BJ (cell line): Measurements from ENCODE around the gene GABBR2. TPM values are rescaled to one million over a fixed set of nuclear protein-coding genes. Genes with fewer than 3 reads are reported as not detected.

Experiments
- CTCF ChIA-PET: fragments of 350-600 bp; formaldehyde crosslinking; extraction: SDS; loops from one replicate; lab custom pipeline; 2021; ENCODE audit warnings: antibody characterized with exemption, inconsistent platforms; lab: Yijun Ruan, JAX
- POLR2A ChIA-PET: fragments of 300-600 bp; sonication (Branson Sonifier 250); formaldehyde crosslinking; extraction: SDS; loops from one replicate; lab custom pipeline; 2021; ENCODE audit warnings: antibody characterized with exemption; lab: Charles Lee
- DNase-seq: peaks from one replicate; pipeline ENCODE4 v3.0.0-alpha.2; 2011; ENCODE audit warnings: low read depth
- H3K27me3 ChIP-seq: 2 replicates; pipeline ENCODE4 v1.6.0; 2011; ENCODE audit warnings: low read length; ENCODE audit not compliant: control insufficient read depth, insufficient read depth
- H3K36me3 ChIP-seq: 2 replicates; pipeline ENCODE4 v1.5.1; 2011; ENCODE audit warnings: low read length; ENCODE audit not compliant: control insufficient read depth, insufficient read depth
- H3K4me3 ChIP-seq: 2 replicates; pipeline ENCODE4 v1.5.1; 2011; ENCODE audit warnings: low read depth, mild to moderate bottlenecking, control low read depth, low read length
- CTCF ChIP-seq: IDR thresholded peaks from 2 replicates; pipeline ENCODE4 v1.5.1; 2011; ENCODE audit warnings: low read depth, mild to moderate bottlenecking, control low read depth, inconsistent platforms, low read length, moderate library complexity; ENCODE audit not compliant: insufficient read depth
- polyA plus RNA-seq: library from polyadenylated mRNA; depleted of rRNA; stranded (reverse); fragments of >200 nt; gene quantifications from 2 replicates; pipeline ENCODE4 v1.2.3, GENCODE V29; 2011

GABBR2 gene
- polyA plus RNA-seq, 1 experiment: 1.6 TPM

GRCh38 chr9:98342820-98343210 lies 365.9 kb downstream of the GABBR2 start:
- no peak for DNase-seq
- POLR2A ChIA-PET: no interaction called here
- Histone ChIP-seq H3K27me3 (peaks cover 2% of the 10 kb centered on the region), H3K36me3 (no peaks in the 10 kb centered on the region), H3K4me3 (no peak overlapping the region)
- no peak for TF ChIP-seq CTCF
- CTCF ChIA-PET: interaction anchor here (1.6 to 2.2 kb wide), 2 partner anchors 12 to 27 kb away, joined by 3 to 8 read pairs; no protein-coding TSS in a partner anchor

- ChIA-PET POLR2A (no interaction called here), CTCF (interaction anchor here (1.6 to 2.2 kb wide), 2 partner anchors 12 to 27 kb away, joined by 3 to 8 read pairs; no protein-coding TSS in a partner anchor)
- H3K36me3 ChIP-seq: no peaks in the 10 kb centered on the region
- peaks cover 2% of the 10 kb centered on the region for H3K27me3 ChIP-seq
- no peak for DNase-seq
- TF ChIP-seq CTCF: no peak
- H3K4me3 ChIP-seq: no peak overlapping the region
These were observed 366.5 kb downstream of the GABBR2 start for GRCh38 chr9:98342098-98342819.

- CTCF ChIA-PET: interaction anchor here (1.6 to 2.2 kb wide), 2 partner anchors 13 to 26 kb away, joined by 3 to 8 read pairs; no protein-coding TSS in a partner anchor
- no peak for DNase-seq
- TF ChIP-seq CTCF: no peak
- Histone ChIP-seq H3K27me3 (peaks cover 2% of the 10 kb centered on the region), H3K4me3 (no peak overlapping the region), H3K36me3 (no peaks in the 10 kb centered on the region)
- POLR2A ChIA-PET: no interaction called here
These were observed 367.3 kb downstream of the GABBR2 start for GRCh38 chr9:98341157-98342097.

- TF ChIP-seq CTCF: no peak
- Histone ChIP-seq H3K4me3 (no peak overlapping the region), H3K27me3 (peaks cover 2% of the 10 kb centered on the region), H3K36me3 (no peaks in the 10 kb centered on the region)
- POLR2A ChIA-PET: no interaction called here
- DNase-seq: no peak
- CTCF ChIA-PET: interaction anchor here (0.6 kb wide), 1 partner anchor 9 kb away, joined by 3 read pairs; no protein-coding TSS in a partner anchor
These were observed 368.5 kb downstream of the GABBR2 start for GRCh38 chr9:98339987-98340800.
